ENCODE data around the gene CKMT1A.
"Not testable (repeated sequence)": the region's sequence is repeated elsewhere in the genome, so short reads cannot be mapped to it uniquely, and the experiment has no call there.

The CKMT1A gene

DNA sequence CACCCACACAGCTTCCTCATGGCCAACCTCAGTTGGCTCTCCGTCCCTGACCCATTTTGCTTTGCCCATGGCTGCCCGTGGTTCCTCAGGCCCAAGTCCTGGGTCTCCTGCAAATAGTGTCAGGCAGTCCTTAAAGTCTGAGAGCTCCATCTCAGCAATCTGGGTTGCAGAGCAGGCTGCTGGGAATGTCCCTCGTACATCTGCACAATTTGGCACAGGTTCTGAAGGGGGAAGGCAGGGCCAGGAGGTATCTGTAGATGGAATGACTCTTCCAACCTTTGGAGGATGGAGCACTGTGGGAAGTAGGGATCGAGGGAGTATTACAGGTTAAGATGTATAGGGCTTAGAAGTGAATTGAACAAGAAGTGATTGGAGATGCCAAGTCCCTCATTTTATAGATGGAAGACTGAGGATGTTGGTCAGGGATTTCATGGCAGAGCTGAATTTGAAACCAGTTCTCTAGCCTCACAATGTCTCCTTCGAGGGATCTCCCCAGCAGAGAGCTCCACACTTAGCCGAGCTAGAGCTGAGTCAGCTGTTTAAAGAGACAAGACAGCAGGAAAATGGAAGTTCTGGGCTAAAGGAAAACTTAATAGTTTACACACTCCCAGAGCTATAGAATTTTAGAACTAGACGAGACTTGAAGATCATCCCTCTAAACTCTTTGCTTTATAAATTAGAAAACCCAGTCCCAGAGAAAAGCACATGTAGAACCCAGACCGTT, 9.2 kb downstream of the CKMT1A start:
- TF ChIP-seq, protein P1, sequence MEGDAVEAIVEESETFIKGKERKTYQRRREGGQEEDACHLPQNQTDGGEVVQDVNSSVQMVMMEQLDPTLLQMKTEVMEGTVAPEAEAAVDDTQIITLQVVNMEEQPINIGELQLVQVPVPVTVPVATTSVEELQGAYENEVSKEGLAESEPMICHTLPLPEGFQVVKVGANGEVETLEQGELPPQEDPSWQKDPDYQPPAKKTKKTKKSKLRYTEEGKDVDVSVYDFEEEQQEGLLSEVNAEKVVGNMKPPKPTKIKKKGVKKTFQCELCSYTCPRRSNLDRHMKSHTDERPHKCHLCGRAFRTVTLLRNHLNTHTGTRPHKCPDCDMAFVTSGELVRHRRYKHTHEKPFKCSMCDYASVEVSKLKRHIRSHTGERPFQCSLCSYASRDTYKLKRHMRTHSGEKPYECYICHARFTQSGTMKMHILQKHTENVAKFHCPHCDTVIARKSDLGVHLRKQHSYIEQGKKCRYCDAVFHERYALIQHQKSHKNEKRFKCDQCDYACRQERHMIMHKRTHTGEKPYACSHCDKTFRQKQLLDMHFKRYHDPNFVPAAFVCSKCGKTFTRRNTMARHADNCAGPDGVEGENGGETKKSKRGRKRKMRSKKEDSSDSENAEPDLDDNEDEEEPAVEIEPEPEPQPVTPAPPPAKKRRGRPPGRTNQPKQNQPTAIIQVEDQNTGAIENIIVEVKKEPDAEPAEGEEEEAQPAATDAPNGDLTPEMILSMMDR (IDR thresholded peaks at IDR 0.05): no peak
- no peak for DNase-seq (ENCODE audit: low spot score)

GRCh38 chr15:43710431-43711131, 16.9 kb downstream of the CKMT1A start:
- DNase-seq (ENCODE audit: low spot score); H3K27ac ChIP-seq; H3K4me3 ChIP-seq: not testable (repeated sequence)

More for the DNA sequence above, 9.2 kb downstream of the CKMT1A start:
- Histone ChIP-seq H3K27ac (no peak overlapping the region), H3K4me3 (no peak overlapping the region)

GRCh38 chr15:43723151-43723550, 29.5 kb downstream of the CKMT1A start:
- H3K4me3 ChIP-seq: no peak overlapping the region
- no peak for DNase-seq (ENCODE audit: low spot score)
- no peak overlapping the region for H3K27ac ChIP-seq
- TF ChIP-seq, protein P1 (IDR thresholded peaks at IDR 0.05): no peak

DNA sequence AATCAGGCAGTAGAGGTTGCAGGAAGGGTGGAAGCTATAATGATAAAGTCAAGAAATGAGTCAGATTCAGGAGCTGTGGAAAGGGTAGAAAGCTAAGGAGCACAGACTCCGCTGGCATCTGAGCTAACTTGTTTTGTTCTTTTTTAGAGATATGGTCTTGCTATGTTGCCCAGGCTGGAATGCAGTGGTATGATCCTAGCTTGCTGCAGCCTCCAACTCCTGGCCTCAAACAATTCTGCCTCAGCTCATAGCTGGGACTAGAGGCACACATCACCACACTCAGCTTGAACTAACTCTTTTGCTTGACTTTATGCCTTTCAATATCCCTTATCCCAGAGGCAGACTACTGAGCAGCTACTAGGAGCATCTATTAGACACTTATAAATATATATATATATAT, 32.6 kb downstream of the CKMT1A start:
- not testable (repeated sequence) for H3K27ac ChIP-seq; DNase-seq (ENCODE audit: low spot score); H3K4me3 ChIP-seq

GRCh38 chr15:43728053-43728725, 34.5 kb downstream of the CKMT1A start:
- peak overlapping the region; percentile 43 to 52 for H3K27ac ChIP-seq
- not testable (repeated sequence) for DNase-seq (ENCODE audit: low spot score); H3K4me3 ChIP-seq

DNA sequence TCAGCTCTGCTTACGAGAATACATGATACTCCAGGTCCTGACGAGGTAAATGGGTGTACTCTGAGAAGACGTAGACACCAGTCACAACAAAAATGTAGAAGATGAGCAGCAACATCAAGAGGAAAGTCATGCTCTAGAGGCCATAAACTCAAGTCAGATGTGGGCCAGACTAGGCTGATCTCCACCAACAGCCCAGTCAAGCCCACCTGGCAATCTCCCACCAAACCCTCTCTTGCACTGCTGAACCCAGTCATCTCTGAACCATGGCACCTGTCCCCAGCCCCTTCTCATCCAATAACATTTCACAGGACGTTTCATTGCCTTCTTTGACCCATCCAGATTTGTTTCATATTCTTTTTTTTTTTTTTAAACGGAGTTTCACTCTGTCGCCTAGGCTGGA, 41.8 kb downstream of the CKMT1A start:
- no peak for DNase-seq (ENCODE audit: low spot score)
- Histone ChIP-seq H3K4me3 (no peak overlapping the region), H3K27ac (no peak overlapping the region)
- TF ChIP-seq, protein P1 (IDR thresholded peaks at IDR 0.05): no peak

DNA sequence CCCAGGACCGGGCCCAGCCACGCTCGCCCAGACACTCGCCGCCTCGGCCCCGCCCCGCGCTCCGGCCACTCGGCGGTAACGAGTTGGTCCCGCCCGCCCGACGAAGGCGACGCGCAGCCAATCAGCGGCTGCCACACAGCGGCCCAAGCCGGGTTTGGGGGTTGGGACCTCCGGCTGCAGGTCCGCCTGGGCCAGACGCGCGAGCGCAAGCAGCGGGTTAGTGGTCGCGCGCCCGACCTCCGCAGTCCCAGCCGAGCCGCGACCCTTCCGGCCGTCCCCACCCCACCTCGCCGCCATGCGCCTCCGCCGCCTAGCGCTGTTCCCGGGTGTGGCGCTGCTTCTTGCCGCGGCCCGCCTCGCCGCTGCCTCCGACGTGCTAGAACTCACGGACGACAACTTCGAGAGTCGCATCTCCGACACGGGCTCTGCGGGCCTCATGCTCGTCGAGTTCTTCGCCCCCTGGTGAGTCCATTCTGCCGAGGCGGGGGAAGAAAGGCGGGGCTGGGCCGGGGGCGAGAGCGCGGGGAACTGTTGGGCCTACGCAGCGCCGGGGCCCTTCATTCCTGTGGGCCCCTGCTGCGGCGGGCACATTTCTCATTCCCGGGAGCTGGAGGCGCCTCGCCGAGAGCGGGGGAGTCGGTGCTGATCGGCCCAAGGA, 52.7 kb downstream of the CKMT1A start, which contains the start of gene PDIA3:
Gene PDIA3 (plus strand): TSS at position 194 of the 658 bp plus-strand sequence. CDS start 102 bp downstream, at position 296.
- peak; percentile 96 for DNase-seq (ENCODE audit: low spot score)
- Histone ChIP-seq H3K4me3 (peak within 1 kb of the TSS; percentile 94), H3K27ac (peak within 1 kb of the TSS; percentile 93 to 95)

- H3K27ac ChIP-seq: peak overlapping the region; percentile 93 to 95
- DNase-seq (ENCODE audit: low spot score): not testable (repeated sequence)
- peak overlapping the region; percentile 94 for H3K4me3 ChIP-seq
Observed at GRCh38 chr15:43746903-43747309, 53.2 kb downstream of the CKMT1A start.

DNA sequence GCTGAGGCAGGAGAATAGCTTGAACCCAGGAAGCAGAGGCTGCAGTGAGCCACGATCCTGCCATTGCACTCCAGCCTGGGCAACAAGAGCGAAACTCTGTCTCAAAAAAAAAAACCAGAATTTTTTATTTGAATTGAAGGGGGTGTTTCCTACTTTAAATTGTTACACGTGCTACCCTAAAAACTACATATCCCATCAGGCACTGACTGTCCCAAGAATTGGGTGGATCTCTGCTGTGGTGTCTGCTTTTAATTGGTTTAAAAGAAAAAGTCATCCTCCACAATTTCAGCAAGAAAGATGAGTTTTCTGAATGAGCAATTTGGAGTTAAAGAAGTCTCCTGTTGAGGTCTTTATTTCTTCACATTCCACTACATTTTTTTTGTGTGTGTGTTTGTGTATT, 54.7 kb downstream of the CKMT1A start:
- TF ChIP-seq, protein P1 (IDR thresholded peaks at IDR 0.05): no peak

More for the DNA sequence above, 54.7 kb downstream of the CKMT1A start:
- DNase-seq (ENCODE audit: low spot score): no peak
- peak overlapping the region; percentile 94 for H3K4me3 ChIP-seq
- no peak overlapping the region for H3K27ac ChIP-seq
